ENCODE data around the gene GTPBP4.
"Not testable (repeated sequence)": the region's sequence is repeated elsewhere in the genome, so short reads cannot be mapped to it uniquely, and the experiment has no call there.

GTPBP4 gene

GRCh38 chr10:1035201-1035600, 47.0 kb downstream of the GTPBP4 start:
- H3K4me3 ChIP-seq (ENCODE audit: low read length), result no peak overlapping the region
- no peak for TF ChIP-seq CTCF (IDR thresholded peaks at IDR 0.05; ENCODE audit: insufficient read depth, low read depth, low read length, missing control alignments)
- DNase-seq (ENCODE audit: low read depth), result no peak

- TF ChIP-seq CTCF (IDR thresholded peaks at IDR 0.05; ENCODE audit: insufficient read depth, low read depth, low read length, missing control alignments), result no peak
- no peak overlapping the region for H3K4me3 ChIP-seq (ENCODE audit: low read length)
- DNase-seq (ENCODE audit: low read depth), result peak; percentile 98
Measured at GRCh38 chr10:1036341-1036791, 48.1 kb downstream of the GTPBP4 start.

GRCh38 chr10:1037098-1037497, 48.9 kb downstream of the GTPBP4 start:
- no peak overlapping the region for H3K4me3 ChIP-seq (ENCODE audit: low read length)
- TF ChIP-seq CTCF (IDR thresholded peaks at IDR 0.05; ENCODE audit: insufficient read depth, low read depth, low read length, missing control alignments), result no peak
- DNase-seq (ENCODE audit: low read depth), result no peak

- not testable (repeated sequence) for DNase-seq (ENCODE audit: low read depth); H3K4me3 ChIP-seq (ENCODE audit: low read length)
Measured at GRCh38 chr10:1038769-1039168, 50.5 kb downstream of the GTPBP4 start.

GRCh38 chr10:1040133-1040532, 51.9 kb downstream of the GTPBP4 start:
- TF ChIP-seq CTCF (IDR thresholded peaks at IDR 0.05; ENCODE audit: insufficient read depth, low read depth, low read length, missing control alignments), result no peak
- no peak overlapping the region for H3K4me3 ChIP-seq (ENCODE audit: low read length)
- no peak for DNase-seq (ENCODE audit: low read depth)

GRCh38 chr10:1041514-1041913, 53.3 kb downstream of the GTPBP4 start:
- no peak for TF ChIP-seq CTCF (IDR thresholded peaks at IDR 0.05; ENCODE audit: insufficient read depth, low read depth, low read length, missing control alignments)

GRCh38 chr10:1043532-1043995, 55.3 kb downstream of the GTPBP4 start:
- DNase-seq (ENCODE audit: low read depth), result no peak
- no peak overlapping the region for H3K4me3 ChIP-seq (ENCODE audit: low read length)
- TF ChIP-seq CTCF (IDR thresholded peaks at IDR 0.05; ENCODE audit: insufficient read depth, low read depth, low read length, missing control alignments), result no peak

More at GRCh38 chr10:1041514-1041913, 53.3 kb downstream of the GTPBP4 start:
- H3K4me3 ChIP-seq (ENCODE audit: low read length), result no peak overlapping the region
- DNase-seq (ENCODE audit: low read depth), result no peak

Measured in epithelial cell of esophagus (primary cell).